LNCAP (cell line): Measurements from ENCODE around the gene SLC17A5.

Experiments
- CTCF ChIP-seq: fragments of 450-650 bp; IDR thresholded peaks from 2 replicates; pipeline ENCODE4 v1.5.1; 2017; ENCODE audit warnings: mild to moderate bottlenecking

Gene SLC17A5

GRCh38 chr6:73624896-73625295, 28.9 kb downstream of the SLC17A5 start:
- no peak for TF ChIP-seq CTCF

- no peak for TF ChIP-seq CTCF
These were observed 39.0 kb downstream of the SLC17A5 start for GRCh38 chr6:73614802-73615201.

DNA sequence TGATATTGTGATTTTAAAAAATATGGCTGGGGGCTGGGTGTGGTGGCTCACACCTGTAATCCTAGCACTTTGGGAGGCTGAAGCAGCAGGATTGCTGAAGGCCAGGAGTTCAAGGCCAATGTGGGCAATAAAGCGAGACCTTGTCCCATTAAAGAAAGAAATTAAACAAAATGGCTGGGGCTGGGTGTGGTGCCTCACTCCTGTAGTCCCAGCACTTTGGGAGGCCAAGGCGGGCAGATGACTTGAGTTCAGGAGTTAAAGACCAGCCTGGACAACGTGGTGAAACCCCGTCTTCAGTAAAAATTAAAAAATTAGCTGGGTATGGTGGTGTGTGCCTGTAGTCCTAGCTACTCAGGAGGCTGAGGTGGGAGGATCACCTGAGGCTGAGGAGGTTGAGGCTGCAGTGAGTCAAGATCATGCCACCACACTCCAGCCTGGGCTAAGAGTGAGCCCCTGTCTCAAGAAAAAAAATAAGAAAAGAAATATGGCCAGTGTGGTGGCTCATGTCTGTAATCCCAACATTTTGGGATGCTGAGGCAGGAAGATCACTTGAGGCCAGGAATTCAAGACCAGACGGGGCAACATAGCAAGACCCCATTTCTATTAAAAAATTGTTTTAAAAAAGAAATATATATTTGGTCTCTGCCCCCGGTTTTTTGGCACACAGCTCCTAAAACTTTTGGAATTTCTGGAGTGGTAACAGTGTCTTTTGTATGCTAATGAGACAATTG, 39.8 kb downstream of the SLC17A5 start:
- no peak for TF ChIP-seq CTCF

DNA sequence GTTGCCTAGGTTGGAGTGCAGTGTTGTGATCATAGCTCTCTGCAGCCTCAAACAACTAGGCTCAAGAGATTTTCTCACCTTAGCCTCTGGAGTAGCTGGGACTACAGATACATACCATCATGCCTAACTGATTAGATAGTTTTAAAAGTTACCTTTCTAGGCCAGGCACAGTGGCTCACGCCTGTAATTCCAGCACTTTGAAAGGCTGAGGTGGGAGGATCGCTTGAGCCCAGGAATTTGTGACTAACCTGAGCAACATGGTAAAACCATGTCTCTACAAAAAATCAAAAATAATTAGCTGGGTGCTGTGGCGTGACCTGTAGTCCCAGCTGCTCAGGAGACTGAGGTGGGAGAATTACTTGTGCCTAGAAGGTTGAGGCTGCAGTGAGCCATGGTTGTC, 41.2 kb downstream of the SLC17A5 start:
- no peak for TF ChIP-seq CTCF

GRCh38 chr6:73610444-73611275, 43.1 kb downstream of the SLC17A5 start:
- peak; percentile 63 for TF ChIP-seq CTCF

DNA sequence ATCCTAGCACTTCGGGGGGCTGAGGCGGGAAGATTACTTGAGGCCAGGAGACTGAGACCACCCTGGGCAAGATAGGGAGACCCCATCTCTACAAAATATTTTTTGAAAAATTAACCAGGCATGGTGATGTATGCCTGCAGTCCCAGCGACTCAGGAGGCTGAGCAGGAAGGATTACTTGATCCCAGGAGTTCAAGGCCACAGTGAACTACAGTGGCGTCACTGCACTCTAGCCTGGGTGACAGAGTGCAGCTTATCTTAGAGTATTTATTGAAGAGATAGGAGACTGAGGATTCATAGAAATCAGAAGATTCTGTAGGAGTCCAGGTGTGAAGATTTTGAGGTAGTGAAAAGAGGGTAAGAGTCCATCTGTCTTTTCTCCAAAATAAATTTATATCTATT, 45.0 kb downstream of the SLC17A5 start:
- no peak for TF ChIP-seq CTCF

GRCh38 chr6:73606428-73606827, 47.4 kb downstream of the SLC17A5 start:
- TF ChIP-seq CTCF, result no peak
